Measurements from ENCODE around the gene PBLD.

Gene PBLD

DNA sequence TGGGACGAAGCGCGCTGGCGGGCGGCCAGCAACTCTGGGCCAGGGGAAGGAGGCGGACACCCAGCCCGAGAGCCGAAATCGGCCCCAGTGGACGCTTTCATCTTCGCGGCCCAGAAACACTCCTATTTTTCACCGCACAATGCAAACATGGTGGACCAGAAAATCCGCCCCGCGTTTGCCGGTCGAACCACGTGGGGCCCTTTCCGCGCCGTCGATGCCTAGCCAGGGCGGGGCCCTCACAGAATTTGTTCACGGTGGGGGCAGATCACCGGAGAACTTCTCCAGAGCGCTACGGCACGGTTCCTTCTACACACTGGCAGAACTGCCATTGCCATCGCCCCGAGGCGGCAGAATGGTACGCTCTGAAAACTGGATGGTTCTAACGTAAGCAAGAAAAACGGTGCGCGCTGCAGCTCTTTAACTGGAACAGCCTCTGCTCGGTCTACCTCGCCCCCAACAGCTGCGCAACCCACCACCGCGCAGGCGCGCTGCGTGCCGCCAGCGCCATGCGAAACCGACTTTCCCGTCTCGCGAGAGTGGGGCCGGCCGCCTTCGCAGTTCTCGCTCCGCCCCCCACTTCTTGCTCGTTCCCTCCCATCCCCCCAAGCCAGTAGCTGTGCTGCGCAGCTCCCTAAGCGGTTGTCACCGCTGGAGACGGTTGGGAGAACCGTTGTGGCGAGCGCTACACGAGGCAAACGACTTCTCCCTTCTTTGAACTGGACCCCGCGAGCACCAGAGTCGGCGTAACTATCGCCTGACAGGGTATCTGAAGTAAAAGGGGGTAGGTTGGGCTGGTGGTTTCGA is 1.1 kb downstream of the PBLD start, which contains the start of gene HNRNPH3:
HNRNPH3 (plus strand) TSS at position 610 of the 804 bp plus-strand sequence. CDS start 5,158 bp downstream, outside the sequence.
- peak; percentile 79 for ATAC-seq

DNA sequence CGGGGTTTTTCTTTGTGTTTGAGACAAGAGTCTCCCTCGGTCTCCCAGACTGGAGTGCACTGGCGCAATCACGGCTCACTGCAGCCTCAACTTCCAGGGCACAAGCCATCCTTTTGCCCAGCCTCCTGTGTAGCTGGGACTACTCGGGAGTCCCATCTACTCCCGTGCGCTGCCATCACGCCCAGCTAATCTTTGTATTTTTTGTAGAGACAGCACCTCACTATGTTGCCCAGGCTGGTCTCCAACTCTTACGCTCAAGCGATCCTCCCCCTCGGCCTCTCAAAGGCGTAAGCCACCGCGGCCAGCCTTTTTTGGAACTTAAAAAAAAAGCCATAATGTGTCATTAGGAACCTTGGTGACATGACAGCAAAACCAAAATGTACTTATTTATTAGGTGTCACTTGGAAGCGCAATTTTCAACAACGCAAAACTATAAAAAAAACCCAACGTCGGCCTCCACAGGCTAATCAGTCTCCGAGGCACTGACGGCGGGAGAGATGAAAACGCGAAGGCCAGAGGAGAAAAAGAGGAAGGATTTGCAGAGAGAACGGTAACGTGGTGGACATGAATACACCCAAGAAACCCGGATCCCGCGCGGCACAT is 1.8 kb downstream of the PBLD start:
- no peak for ATAC-seq
- no peak for TF ChIP-seq ZFP30 (CRISPR knock-in tag; IDR thresholded peaks at IDR 0.05)
- TF ChIP-seq OSR1 (CRISPR knock-in tag; IDR thresholded peaks at IDR 0.05): no peak
- no peak for TF ChIP-seq ZNF8 (CRISPR knock-in tag; IDR thresholded peaks at IDR 0.05)
- TF ChIP-seq, protein P1, sequence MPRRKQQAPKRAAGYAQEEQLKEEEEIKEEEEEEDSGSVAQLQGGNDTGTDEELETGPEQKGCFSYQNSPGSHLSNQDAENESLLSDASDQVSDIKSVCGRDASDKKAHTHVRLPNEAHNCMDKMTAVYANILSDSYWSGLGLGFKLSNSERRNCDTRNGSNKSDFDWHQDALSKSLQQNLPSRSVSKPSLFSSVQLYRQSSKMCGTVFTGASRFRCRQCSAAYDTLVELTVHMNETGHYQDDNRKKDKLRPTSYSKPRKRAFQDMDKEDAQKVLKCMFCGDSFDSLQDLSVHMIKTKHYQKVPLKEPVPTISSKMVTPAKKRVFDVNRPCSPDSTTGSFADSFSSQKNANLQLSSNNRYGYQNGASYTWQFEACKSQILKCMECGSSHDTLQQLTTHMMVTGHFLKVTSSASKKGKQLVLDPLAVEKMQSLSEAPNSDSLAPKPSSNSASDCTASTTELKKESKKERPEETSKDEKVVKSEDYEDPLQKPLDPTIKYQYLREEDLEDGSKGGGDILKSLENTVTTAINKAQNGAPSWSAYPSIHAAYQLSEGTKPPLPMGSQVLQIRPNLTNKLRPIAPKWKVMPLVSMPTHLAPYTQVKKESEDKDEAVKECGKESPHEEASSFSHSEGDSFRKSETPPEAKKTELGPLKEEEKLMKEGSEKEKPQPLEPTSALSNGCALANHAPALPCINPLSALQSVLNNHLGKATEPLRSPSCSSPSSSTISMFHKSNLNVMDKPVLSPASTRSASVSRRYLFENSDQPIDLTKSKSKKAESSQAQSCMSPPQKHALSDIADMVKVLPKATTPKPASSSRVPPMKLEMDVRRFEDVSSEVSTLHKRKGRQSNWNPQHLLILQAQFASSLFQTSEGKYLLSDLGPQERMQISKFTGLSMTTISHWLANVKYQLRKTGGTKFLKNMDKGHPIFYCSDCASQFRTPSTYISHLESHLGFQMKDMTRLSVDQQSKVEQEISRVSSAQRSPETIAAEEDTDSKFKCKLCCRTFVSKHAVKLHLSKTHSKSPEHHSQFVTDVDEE (CRISPR knock-in tag; IDR thresholded peaks at IDR 0.05): no peak
- no peak for TF ChIP-seq SNAI2 (CRISPR knock-in tag; IDR thresholded peaks at IDR 0.05)

More for the DNA sequence above, 1.1 kb downstream of the PBLD start, which contains the start of gene HNRNPH3:
- TF ChIP-seq GLIS3 (CRISPR knock-in tag; IDR thresholded peaks at IDR 0.05) (no peak), ZNF565 (CRISPR knock-in tag; conservative IDR thresholded peaks at IDR 0.05; ENCODE audit: low read depth) (no peak), CSDC2 (CRISPR knock-in tag; IDR thresholded peaks at IDR 0.05) (peak; percentile 83; the same call in 1 of the 2 replicates), OSR1 (CRISPR knock-in tag; IDR thresholded peaks at IDR 0.05) (no peak), SNAI2 (CRISPR knock-in tag; IDR thresholded peaks at IDR 0.05) (no peak), ZNF8 (CRISPR knock-in tag; IDR thresholded peaks at IDR 0.05) (no peak), RARB (CRISPR knock-in tag; IDR thresholded peaks at IDR 0.05) (0 out of 2 replicates have a peak, but pooled peaks have one; percentile 28), ZNF70 (CRISPR knock-in tag; IDR thresholded peaks at IDR 0.05) (no peak), ZFP3 (CRISPR knock-in tag; IDR thresholded peaks at IDR 0.05) (peak; percentile 60; the same call in 1 of the 2 replicates), BACH2 (CRISPR knock-in tag; IDR thresholded peaks at IDR 0.05; ENCODE audit: borderline replicate concordance) (no peak)
- TF ChIP-seq, protein P2, sequence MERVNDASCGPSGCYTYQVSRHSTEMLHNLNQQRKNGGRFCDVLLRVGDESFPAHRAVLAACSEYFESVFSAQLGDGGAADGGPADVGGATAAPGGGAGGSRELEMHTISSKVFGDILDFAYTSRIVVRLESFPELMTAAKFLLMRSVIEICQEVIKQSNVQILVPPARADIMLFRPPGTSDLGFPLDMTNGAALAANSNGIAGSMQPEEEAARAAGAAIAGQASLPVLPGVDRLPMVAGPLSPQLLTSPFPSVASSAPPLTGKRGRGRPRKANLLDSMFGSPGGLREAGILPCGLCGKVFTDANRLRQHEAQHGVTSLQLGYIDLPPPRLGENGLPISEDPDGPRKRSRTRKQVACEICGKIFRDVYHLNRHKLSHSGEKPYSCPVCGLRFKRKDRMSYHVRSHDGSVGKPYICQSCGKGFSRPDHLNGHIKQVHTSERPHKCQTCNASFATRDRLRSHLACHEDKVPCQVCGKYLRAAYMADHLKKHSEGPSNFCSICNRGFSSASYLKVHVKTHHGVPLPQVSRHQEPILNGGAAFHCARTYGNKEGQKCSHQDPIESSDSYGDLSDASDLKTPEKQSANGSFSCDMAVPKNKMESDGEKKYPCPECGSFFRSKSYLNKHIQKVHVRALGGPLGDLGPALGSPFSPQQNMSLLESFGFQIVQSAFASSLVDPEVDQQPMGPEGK (CRISPR knock-in tag; IDR thresholded peaks at IDR 0.05; ENCODE audit: borderline replicate concordance): peak; percentile 88; the same call in 1 of the 2 replicates
- TF ChIP-seq, protein P3, sequence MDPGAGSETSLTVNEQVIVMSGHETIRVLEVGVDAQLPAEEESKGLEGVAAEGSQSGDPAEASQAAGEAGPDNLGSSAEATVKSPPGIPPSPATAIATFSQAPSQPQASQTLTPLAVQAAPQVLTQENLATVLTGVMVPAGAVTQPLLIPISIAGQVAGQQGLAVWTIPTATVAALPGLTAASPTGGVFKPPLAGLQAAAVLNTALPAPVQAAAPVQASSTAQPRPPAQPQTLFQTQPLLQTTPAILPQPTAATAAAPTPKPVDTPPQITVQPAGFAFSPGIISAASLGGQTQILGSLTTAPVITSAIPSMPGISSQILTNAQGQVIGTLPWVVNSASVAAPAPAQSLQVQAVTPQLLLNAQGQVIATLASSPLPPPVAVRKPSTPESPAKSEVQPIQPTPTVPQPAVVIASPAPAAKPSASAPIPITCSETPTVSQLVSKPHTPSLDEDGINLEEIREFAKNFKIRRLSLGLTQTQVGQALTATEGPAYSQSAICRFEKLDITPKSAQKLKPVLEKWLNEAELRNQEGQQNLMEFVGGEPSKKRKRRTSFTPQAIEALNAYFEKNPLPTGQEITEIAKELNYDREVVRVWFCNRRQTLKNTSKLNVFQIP (CRISPR knock-in tag; IDR thresholded peaks at IDR 0.05; ENCODE audit: borderline replicate concordance, low read depth): peak; percentile 19; the same call in 1 of the 2 replicates
- TF ChIP-seq, protein P1 (CRISPR knock-in tag; IDR thresholded peaks at IDR 0.05): peak; percentile 23; the same call in 1 of the 2 replicates
- TF ChIP-seq, protein P4, sequence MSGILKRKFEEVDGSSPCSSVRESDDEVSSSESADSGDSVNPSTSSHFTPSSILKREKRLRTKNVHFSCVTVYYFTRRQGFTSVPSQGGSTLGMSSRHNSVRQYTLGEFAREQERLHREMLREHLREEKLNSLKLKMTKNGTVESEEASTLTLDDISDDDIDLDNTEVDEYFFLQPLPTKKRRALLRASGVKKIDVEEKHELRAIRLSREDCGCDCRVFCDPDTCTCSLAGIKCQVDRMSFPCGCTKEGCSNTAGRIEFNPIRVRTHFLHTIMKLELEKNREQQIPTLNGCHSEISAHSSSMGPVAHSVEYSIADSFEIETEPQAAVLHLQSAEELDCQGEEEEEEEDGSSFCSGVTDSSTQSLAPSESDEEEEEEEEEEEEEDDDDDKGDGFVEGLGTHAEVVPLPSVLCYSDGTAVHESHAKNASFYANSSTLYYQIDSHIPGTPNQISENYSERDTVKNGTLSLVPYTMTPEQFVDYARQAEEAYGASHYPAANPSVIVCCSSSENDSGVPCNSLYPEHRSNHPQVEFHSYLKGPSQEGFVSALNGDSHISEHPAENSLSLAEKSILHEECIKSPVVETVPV (CRISPR knock-in tag; IDR thresholded peaks at IDR 0.05): no peak

DNA sequence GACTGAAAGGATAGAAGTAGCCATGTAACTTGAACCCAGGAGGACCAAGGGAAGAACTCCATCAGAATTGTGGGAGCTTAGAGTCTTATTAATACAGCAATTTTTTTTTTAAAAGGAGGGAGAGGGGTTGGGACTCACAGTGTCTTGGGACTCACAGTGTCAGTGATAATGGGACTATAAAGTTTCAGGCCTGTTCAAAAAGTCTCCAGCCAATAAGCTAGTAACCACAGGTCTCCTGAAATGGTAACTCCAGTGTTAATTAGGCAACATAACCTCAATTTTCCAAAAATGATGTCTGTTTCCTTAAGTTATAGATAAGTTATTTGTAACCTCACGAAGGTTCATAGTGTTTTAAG is 3.2 kb downstream of the PBLD start:
- ATAC-seq: no peak
- TF ChIP-seq, protein P4 (CRISPR knock-in tag; IDR thresholded peaks at IDR 0.05): no peak
- TF ChIP-seq ZNF8 (CRISPR knock-in tag; IDR thresholded peaks at IDR 0.05): no peak

Data from SK-N-SH treated with all-trans-retinoic acid at 6 μM for 48 hours (cell line).